Transverse colon (tissue), 4 donors: ENCODE data around the gene ELAPOR1. TPM values are rescaled to one million over a fixed set of nuclear protein-coding genes. Genes with fewer than 3 reads are reported as not detected.

Experiments used
- DNase-seq: peaks from one replicate; pipeline ENCODE4 v3.0.0-alpha.2; 2019
- H3K27ac ChIP-seq, 4 donors: fragments of 200-600 bp; sonication (generic); 2 replicates each; pipeline ENCODE4 v1.5.1; 2016 to 2018; ENCODE audit warnings: inconsistent platforms in 4 of 4
- H3K27me3 ChIP-seq: fragments of 200-600 bp; sonication (generic); 2 replicates; pipeline ENCODE4 v1.5.1; 2017; ENCODE audit warnings: inconsistent platforms
- H3K36me3 ChIP-seq, 4 donors: fragments of 200-600 bp; sonication (generic); 2 replicates each; pipeline ENCODE4 v1.5.1; 2017 to 2019; ENCODE audit warnings: inconsistent platforms in 4 of 4
- H3K4me1 ChIP-seq, 4 donors: fragments of 200-600 bp; sonication (generic); 2 replicates each; pipeline ENCODE4 v1.5.1; 2017 to 2020; ENCODE audit warnings: inconsistent platforms in 4 of 4
- H3K4me3 ChIP-seq, 4 donors: fragments of 200-600 bp; sonication (generic); 1 replicate in 1 of 4; 2 replicates in 3 of 4; pipeline versions ENCODE4 v1.5.1 to v1.6.1; 2017 to 2019; ENCODE audit warnings: inconsistent platforms in 4 of 4
- H3K9me3 ChIP-seq, 2 donors: fragments of 200-600 bp; sonication (generic); 2 replicates each; pipeline ENCODE4 v1.5.1; 2017 to 2019; ENCODE audit warnings: inconsistent platforms in 2 of 2
- CTCF ChIP-seq, 5 experiments: fragments of 200-600 bp in 3 of 5; fragments of 450-650 bp in 2 of 5; sonication (generic) in 3 of 5; IDR thresholded peaks; 1 replicate in 2 of 5; 2 replicates in 3 of 5; pipeline ENCODE4 v1.5.1; 2016 to 2017; ENCODE audit warnings: antibody characterized with exemption in 5 of 5, inconsistent platforms in 3 of 5, mild to moderate bottlenecking in 2 of 5, moderate library complexity in 1 of 5
- EP300 ChIP-seq: sonication (generic); formaldehyde crosslinking; IDR thresholded peaks from one replicate; pipeline ENCODE4 v1.6.1; 2017; ENCODE audit warnings: antibody characterized with exemption, low read depth
- POLR2A ChIP-seq: fragments of 450-650 bp; IDR thresholded peaks from one replicate; pipeline ENCODE4 v1.6.1; 2016; ENCODE audit warnings: antibody characterized with exemption, mild to moderate bottlenecking, moderate library complexity
- POLR2AphosphoS5 ChIP-seq, 3 donors: sonication (generic); formaldehyde crosslinking; IDR thresholded peaks; one replicate each; pipeline ENCODE4 v1.6.1; 2016; ENCODE audit warnings: antibody characterized with exemption in 3 of 3
- WGBS, 2 donors: methylation state at CpG; one replicate each; pipeline ENCODE4 v1.1.5; 2018; ENCODE audit warnings: low coverage in 1 of 2; 5-methylcytosine and 5-hydroxymethylcytosine counted together
- in situ Hi-C, 4 donors: fragments of 200-750 bp; cut with MboI; loops; one replicate each; pipeline versions ENCODE4 v1.15.0 to v1.15.1; 2017; ENCODE audit warnings: low sequenced_read_pairs in 3 of 4, low pct_ligation_motif_present in 1 of 4, low pct_unique_long_range_greater_than_20kb in 1 of 4
- intact Hi-C: fragments of 100-400 bp; cut with DNase I; formaldehyde crosslinking; loops from one replicate; pipeline ENCODE4 v1.15.1; 2023; ENCODE audit warnings: low total_unique reads
- total RNA-seq, 4 donors: library from RNA; depleted of rRNA; stranded (reverse); fragments of >200 nt; gene quantifications; one replicate each; pipeline ENCODE4 v1.1.0, GENCODE V29; 2016

Gene ELAPOR1
- total RNA-seq, 4 donors from 2014 or later, result 19.5 to 72.2 (median 38.4) TPM

GRCh38 chr1:109158433-109158832, 44.5 kb downstream of the ELAPOR1 start:
- 50 to 90% methylated on average over 4 to 7 of the region's 7 CpGs for WGBS, 2 donors
- H3K27ac ChIP-seq, result peak overlapping the region in 1 of 4 donors; percentile 24
- no peaks in the 10 kb centered on the region for H3K27me3 ChIP-seq
- no peaks in the 10 kb centered on the region for H3K9me3 ChIP-seq
- in situ Hi-C loops, result no loop called here
- intact Hi-C loops, result no loop called here
- H3K4me1 ChIP-seq, result peaks cover 0 to 16% (median 0%) of the 10 kb centered on the region in 4 donors
- DNase-seq, result no peak
- no peak overlapping the region for H3K4me3 ChIP-seq
- TF ChIP-seq EP300 (no peak), POLR2AphosphoS5 (IDR thresholded peaks at IDR 0.05) (no peak), CTCF (IDR thresholded peaks at IDR 0.05) (no peak), POLR2A (no peak)
- H3K36me3 ChIP-seq, result no peaks in the 10 kb centered on the region

- Histone ChIP-seq H3K27me3 (no peaks in the 10 kb centered on the region), H3K36me3 (no peaks in the 10 kb centered on the region), H3K4me3 (no peak overlapping the region), H3K27ac (no peak overlapping the region), H3K9me3 (no peaks in the 10 kb centered on the region), H3K4me1 (peaks cover 0 to 16% (median 0%) of the 10 kb centered on the region in 4 donors)
- intact Hi-C loops (no loop called here), in situ Hi-C loops (no loop called here)
- WGBS, 2 donors, result 91% methylated on average over 3 of the region's 3 CpGs; no CpG with 5 or more reads in 1 of the 2 donors
- no peak for DNase-seq
- no peak for TF ChIP-seq CTCF (IDR thresholded peaks at IDR 0.05)
- TF ChIP-seq POLR2A, result no peak
- TF ChIP-seq EP300, result no peak
- TF ChIP-seq POLR2AphosphoS5 (IDR thresholded peaks at IDR 0.05), result no peak
Observed at GRCh38 chr1:109159326-109159725, 45.4 kb downstream of the ELAPOR1 start.

GRCh38 chr1:109160071-109160840, 46.3 kb downstream of the ELAPOR1 start:
- H3K4me3 ChIP-seq, result no peak overlapping the region
- H3K27ac ChIP-seq, result no peak overlapping the region
- no peaks in the 10 kb centered on the region for H3K9me3 ChIP-seq
- intact Hi-C loops (no loop called here), in situ Hi-C loops (no loop called here)
- H3K36me3 ChIP-seq, result no peaks in the 10 kb centered on the region
- DNase-seq, result no peak
- 92 to 97% methylated on average over 6 to 7 of the region's 7 CpGs for WGBS, 2 donors
- no peaks in the 10 kb centered on the region for H3K27me3 ChIP-seq
- no peak for TF ChIP-seq POLR2AphosphoS5 (IDR thresholded peaks at IDR 0.05)
- TF ChIP-seq EP300, result no peak
- no peak for TF ChIP-seq CTCF (IDR thresholded peaks at IDR 0.05)
- TF ChIP-seq POLR2A, result no peak
- peaks cover 0 to 16% (median 0%) of the 10 kb centered on the region in 4 donors for H3K4me1 ChIP-seq

GRCh38 chr1:109161858-109162606, 48.1 kb downstream of the ELAPOR1 start:
- Histone ChIP-seq H3K9me3 (no peaks in the 10 kb centered on the region), H3K4me3 (no peak overlapping the region), H3K4me1 (peaks cover 0 to 14% (median 0%) of the 10 kb centered on the region in 4 donors), H3K36me3 (no peaks in the 10 kb centered on the region), H3K27me3 (no peaks in the 10 kb centered on the region), H3K27ac (peak overlapping the region; percentile 0 to 32 (median 24))
- 39 to 67% methylated on average over 2 to 12 of the region's 12 CpGs for WGBS, 2 donors
- intact Hi-C loops (no loop called here), in situ Hi-C loops (no loop called here)
- no peak for TF ChIP-seq POLR2A
- TF ChIP-seq POLR2AphosphoS5 (IDR thresholded peaks at IDR 0.05), result no peak
- TF ChIP-seq EP300, result no peak
- no peak for TF ChIP-seq CTCF (IDR thresholded peaks at IDR 0.05)
- DNase-seq, result no peak
